Hepatic stellate cell (primary cell): ENCODE data around the gene CAMK2N1.
"Not testable (repeated sequence)": the region's sequence is repeated elsewhere in the genome, so short reads cannot be mapped to it uniquely, and the experiment has no call there.

ENCODE experiments used
- DNase-seq: peaks from one replicate; pipeline ENCODE4 v3.0.0; 2011; ENCODE audit warnings: low spot score

CAMK2N1 gene

GRCh38 chr1:20485527-20486456, at the start of gene CAMK2N1:
TSS of gene CAMK2N1 (minus strand) at chr1:20486210. CDS start at chr1:20485379, 831 bp downstream.
- DNase-seq: peak; percentile 88

- no peak for DNase-seq
Measured at GRCh38 chr1:20534659-20535417, 48.8 kb upstream of the CAMK2N1 start.

GRCh38 chr1:20533635-20534034, 47.6 kb upstream of the CAMK2N1 start:
- DNase-seq: no peak

GRCh38 chr1:20530901-20531300, 44.9 kb upstream of the CAMK2N1 start:
- no peak for DNase-seq

GRCh38 chr1:20530306-20530705, 44.3 kb upstream of the CAMK2N1 start:
- DNase-seq: no peak

- no peak for DNase-seq
Measured at GRCh38 chr1:20528221-20528620, 42.2 kb upstream of the CAMK2N1 start.

- DNase-seq: no peak
Measured at GRCh38 chr1:20526267-20526666, 40.3 kb upstream of the CAMK2N1 start.

GRCh38 chr1:20521960-20522861, 36.2 kb upstream of the CAMK2N1 start:
- peak; percentile 71 for DNase-seq

- not testable (repeated sequence) for DNase-seq
Measured at GRCh38 chr1:20519609-20520262, 33.7 kb upstream of the CAMK2N1 start.

GRCh38 chr1:20511518-20512428, 25.8 kb upstream of the CAMK2N1 start:
- no peak for DNase-seq

- no peak for DNase-seq
Measured at GRCh38 chr1:20508411-20508771, 22.4 kb upstream of the CAMK2N1 start.

- peak; percentile 96 for DNase-seq
Measured at GRCh38 chr1:20507564-20508410, 21.8 kb upstream of the CAMK2N1 start, which contains the start of gene MUL1. TSS of gene MUL1 (minus strand) at chr1:20508151. CDS start at chr1:20508024, 127 bp downstream.

- no peak for DNase-seq
Measured at GRCh38 chr1:20507248-20507563, 21.2 kb upstream of the CAMK2N1 start.

GRCh38 chr1:20505488-20505887, 19.5 kb upstream of the CAMK2N1 start:
- DNase-seq: no peak

- no peak for DNase-seq
Measured at GRCh38 chr1:20500716-20501115, 14.7 kb upstream of the CAMK2N1 start.

- DNase-seq: no peak
Measured at GRCh38 chr1:20499718-20500117, 13.7 kb upstream of the CAMK2N1 start.

- DNase-seq: no peak
Measured at GRCh38 chr1:20499105-20499504, 13.1 kb upstream of the CAMK2N1 start.

- DNase-seq: no peak
Measured at GRCh38 chr1:20498116-20498515, 12.1 kb upstream of the CAMK2N1 start.

- DNase-seq: no peak
Measured at GRCh38 chr1:20497506-20497905, 11.5 kb upstream of the CAMK2N1 start.
